ENCODE data around the gene TECPR2.

TECPR2 gene

GRCh38 chr14:102375119-102375518, 12.4 kb downstream of the TECPR2 start:
- no peak for DNase-seq

- DNase-seq, result no peak
Observed at GRCh38 chr14:102377696-102378095, 15.0 kb downstream of the TECPR2 start.

GRCh38 chr14:102378830-102379229, 16.1 kb downstream of the TECPR2 start:
- no peak for DNase-seq

GRCh38 chr14:102387086-102387485, 24.3 kb downstream of the TECPR2 start:
- DNase-seq, result no peak

GRCh38 chr14:102389246-102389645, 26.5 kb downstream of the TECPR2 start:
- no peak for DNase-seq

GRCh38 chr14:102390064-102390855, 27.5 kb downstream of the TECPR2 start:
- no peak for DNase-seq

- no peak for DNase-seq
Observed at GRCh38 chr14:102392506-102392905, 29.8 kb downstream of the TECPR2 start.

GRCh38 chr14:102394717-102395375, 32.1 kb downstream of the TECPR2 start:
- no peak for DNase-seq

- DNase-seq, result no peak
Observed at GRCh38 chr14:102396521-102396920, 33.8 kb downstream of the TECPR2 start.

- DNase-seq, result no peak
Observed at GRCh38 chr14:102403028-102403427, 40.3 kb downstream of the TECPR2 start.

GRCh38 chr14:102407258-102407657, 44.5 kb downstream of the TECPR2 start:
- DNase-seq, result peak; percentile 23

GRCh38 chr14:102408724-102409123, 46.0 kb downstream of the TECPR2 start:
- peak; percentile 32 for DNase-seq

GRCh38 chr14:102415671-102416070, 52.9 kb downstream of the TECPR2 start:
- DNase-seq, result no peak

- no peak for DNase-seq
Observed at GRCh38 chr14:102417001-102417431, 54.3 kb downstream of the TECPR2 start.

GRCh38 chr14:102417646-102418045, 54.9 kb downstream of the TECPR2 start:
- DNase-seq, result no peak

GRCh38 chr14:102418169-102418852, 55.6 kb downstream of the TECPR2 start:
- peak; percentile 40 for DNase-seq

GRCh38 chr14:102418853-102419240, 56.1 kb downstream of the TECPR2 start:
- DNase-seq, result peak; percentile 27

GRCh38 chr14:102419276-102419675, 56.5 kb downstream of the TECPR2 start:
- no peak for DNase-seq

GRCh38 chr14:102419716-102420115, 57.0 kb downstream of the TECPR2 start:
- no peak for DNase-seq

- no peak for DNase-seq
Observed at GRCh38 chr14:102421411-102422057, 58.8 kb downstream of the TECPR2 start.

- DNase-seq, result no peak
Observed at GRCh38 chr14:102424520-102424919, 61.8 kb downstream of the TECPR2 start.

- DNase-seq, result no peak
Observed at GRCh38 chr14:102424923-102425322, 62.2 kb downstream of the TECPR2 start.

- DNase-seq, result no peak
Observed at GRCh38 chr14:102426796-102427195, 64.1 kb downstream of the TECPR2 start.

All from islet precursor cell (in vitro differentiated cells).